HepG2 (cell line): ENCODE measurements around the gene MYO18B. TPM values are rescaled to one million over a fixed set of nuclear protein-coding genes. Genes with fewer than 3 reads are reported as not detected.

Experiments used
- ATAC-seq: fragments of 200-7000 bp; cut with Tn5 transposase; 3 replicates; pipeline ENCODE4 v1.9.1; 2020; ENCODE audit warnings: mild to moderate bottlenecking, moderate library complexity
- BruUV-seq: library from RNA; stranded (reverse); fragments of 400-500 nt; replicated peaks from 2 replicates; lab custom pipeline; 2021; lab: Mats Ljungman, UMichigan
- CTCF ChIA-PET: fragments of 300-600 bp; formaldehyde crosslinking; extraction: SDS; loops from one replicate; lab custom pipeline; 2021; ENCODE audit warnings: low total read pairs, inconsistent platforms, low intra/inter-chr PET ratio; lab: Yijun Ruan, JAX
- POLR2A ChIA-PET: fragments of 350-600 bp; sonication (Branson Sonifier 250); formaldehyde crosslinking; loops from one replicate; lab custom pipeline; 2020; ENCODE audit warnings: antibody characterized with exemption, inconsistent platforms; lab: Yijun Ruan, JAX
- DNase-seq: peaks from one replicate; pipeline ENCODE4 v3.0.0-alpha.2; 2015; ENCODE audit warnings: low spot score
- FAIRE-seq: peaks from 3 replicates; lab custom pipeline; 2011; peaks lifted over from hg19 to GRCh38; lab: Jason Lieb, UNC
- H2AFZ ChIP-seq: one replicate; pipeline ENCODE4 v1.6.1; 2011; ENCODE audit warnings: low read length, inconsistent platforms
- H3K27ac ChIP-seq: fragments of 300-600 bp; 3 replicates; pipeline ENCODE4 v1.8.0; 2011; ENCODE audit warnings: mixed run types, mild to moderate bottlenecking, mixed read lengths, low read length, inconsistent platforms; ENCODE audit not compliant: insufficient read depth; ENCODE audit errors: extremely low read length
- H3K27me3 ChIP-seq, 2 experiments: fragments of 200-600 bp in 1 of 2; 2 replicates in 1 of 2; 3 replicates in 1 of 2; pipeline versions ENCODE4 v1.6.0 to v1.8.0; 2011; ENCODE audit warnings: low read length in 2 of 2, mild to moderate bottlenecking in 2 of 2, moderate library complexity in 2 of 2, inconsistent platforms in 1 of 2; ENCODE audit not compliant: insufficient read depth in 2 of 2, control insufficient read depth in 1 of 2
- H3K36me3 ChIP-seq, 2 experiments: fragments of 200-600 bp in 1 of 2; replicated peaks in 1 of 2; 2 replicates in 1 of 2; 3 replicates in 1 of 2; pipeline versions ENCODE4 v1.5.1 to v1.8.0; 2011; ENCODE audit warnings: low read length in 2 of 2, inconsistent platforms in 1 of 2; ENCODE audit not compliant: insufficient read depth in 2 of 2, control insufficient read depth in 1 of 2
- H3K4me1 ChIP-seq: 2 replicates; pipeline ENCODE4 v1.5.1; 2012; ENCODE audit warnings: low read length, inconsistent platforms; ENCODE audit not compliant: insufficient read depth
- H3K4me2 ChIP-seq: 2 replicates; pipeline ENCODE4 v1.6.0; 2011; ENCODE audit warnings: low read depth, low read length, inconsistent platforms
- H3K4me3 ChIP-seq, 3 experiments: fragments of 200-600 bp in 1 of 3; sonication (generic), shearing (Covaris generic) in 1 of 3; replicated peaks in 1 of 3; 2 replicates each; pipeline ENCODE4 v1.5.1; 2011 to 2016; ENCODE audit warnings: low read length in 3 of 3, inconsistent platforms in 2 of 3, low read depth in 2 of 3, mild to moderate bottlenecking in 2 of 3, control low read depth in 1 of 3, mixed read lengths in 1 of 3; ENCODE audit not compliant: insufficient read depth in 1 of 3
- H3K79me2 ChIP-seq: one replicate; pipeline ENCODE4 v1.6.1; 2011; ENCODE audit warnings: low read length, inconsistent platforms; ENCODE audit not compliant: insufficient read depth
- H3K9ac ChIP-seq: 2 replicates; pipeline ENCODE4 v1.6.0; 2011; ENCODE audit warnings: mild to moderate bottlenecking, low read depth, low read length, inconsistent platforms; ENCODE audit not compliant: insufficient read depth
- H3K9me3 ChIP-seq: 2 replicates; pipeline ENCODE4 v1.5.1; 2012; ENCODE audit warnings: mild to moderate bottlenecking, low read length
- H4K20me1 ChIP-seq: 2 replicates; pipeline ENCODE4 v1.6.0; 2011; ENCODE audit warnings: inconsistent platforms, mild to moderate bottlenecking, low read length, moderate library complexity; ENCODE audit not compliant: insufficient read depth
- AHR ChIP-seq: IDR thresholded peaks from 2 replicates; pipeline ENCODE4 v1.6.1; 2018; ENCODE audit warnings: missing genetic modification reagents, missing compliant biosample characterization
- ARNTL ChIP-seq: sonication (generic); formaldehyde crosslinking; IDR thresholded peaks from 2 replicates; pipeline ENCODE4 v1.4.0; 2020; ENCODE audit warnings: mild to moderate bottlenecking, missing genetic modification reagents
- ATF1 ChIP-seq: IDR thresholded peaks from 2 replicates; pipeline ENCODE4 v1.6.1; 2016; ENCODE audit warnings: mild to moderate bottlenecking, control low read depth
- IRF2 ChIP-seq: IDR thresholded peaks from 2 replicates; pipeline ENCODE4 v1.6.1; 2018; ENCODE audit warnings: missing genetic modification reagents, missing compliant biosample characterization
- LCORL ChIP-seq, 2 experiments: fragments of 450-650 bp in 1 of 2; sonication (generic) in 1 of 2; formaldehyde crosslinking in 1 of 2; IDR thresholded peaks; 2 replicates each; pipeline versions ENCODE4 v1.5.0 to v1.6.1; 2017 to 2020; ENCODE audit warnings: antibody characterized with exemption in 1 of 2, missing genetic modification reagents in 1 of 2
- NFE2 ChIP-seq: sonication (generic); formaldehyde crosslinking; IDR thresholded peaks from 2 replicates; pipeline ENCODE4 v1.4.0; 2020; ENCODE audit warnings: missing genetic modification reagents
- NR2F2 ChIP-seq: IDR thresholded peaks from 2 replicates; pipeline ENCODE4 v1.6.1; 2012; ENCODE audit warnings: low read depth, inconsistent platforms, borderline replicate concordance
- RARG ChIP-seq: sonication (generic); formaldehyde crosslinking; IDR thresholded peaks from 2 replicates; pipeline ENCODE4 v1.4.0; 2020; ENCODE audit warnings: low read depth, mild to moderate bottlenecking, missing genetic modification reagents
- RBM39 ChIP-seq: fragments of 200-400 bp; formaldehyde crosslinking; IDR thresholded peaks from one replicate; pipeline ENCODE4 v1.6.1; 2018; ENCODE audit warnings: antibody characterized with exemption, mild to moderate bottlenecking, low read depth, low read length; ENCODE audit not compliant: poor library complexity, severe bottlenecking
- REL ChIP-seq: sonication (generic); formaldehyde crosslinking; conservative IDR thresholded peaks from 2 replicates; pipeline ENCODE4 v1.8.0; 2022; ENCODE audit warnings: mild to moderate bottlenecking, missing genetic modification reagents, moderate library complexity
- TSC22D2 ChIP-seq: sonication (generic); formaldehyde crosslinking; IDR thresholded peaks from 2 replicates; pipeline ENCODE4 v1.5.1; 2020; ENCODE audit warnings: missing genetic modification reagents, mild to moderate bottlenecking, borderline replicate concordance
- ZBTB26 ChIP-seq: IDR thresholded peaks from 2 replicates; pipeline ENCODE4 v1.6.1; 2016; ENCODE audit warnings: missing compliant biosample characterization, missing genetic modification reagents, borderline replicate concordance
- ZMYM2 ChIP-seq: sonication (generic); formaldehyde crosslinking; IDR thresholded peaks from 2 replicates; pipeline ENCODE4 v1.8.0; 2022; ENCODE audit warnings: mild to moderate bottlenecking, missing genetic modification reagents
- ZMYM3 ChIP-seq: sonication (generic); formaldehyde crosslinking; IDR thresholded peaks from 2 replicates; pipeline ENCODE4 v1.5.1; 2020; ENCODE audit warnings: mild to moderate bottlenecking, missing genetic modification reagents
- ZNF143 ChIP-seq: sonication (generic); formaldehyde crosslinking; IDR thresholded peaks from 2 replicates; pipeline ENCODE4 v1.4.0; 2020; ENCODE audit warnings: missing genetic modification reagents
- ZNF652 ChIP-seq: IDR thresholded peaks from 2 replicates; pipeline ENCODE4 v1.6.1; 2016; ENCODE audit warnings: low read depth, borderline replicate concordance
- WGBS: methylation state at CpG from one replicate; pipeline ENCODE4 v1.1.6; 2017; ENCODE audit warnings: low lambda C conversion rate; 5-methylcytosine and 5-hydroxymethylcytosine counted together
- in situ Hi-C: cut with HindIII; loops from 2 replicates; pipeline ENCODE4 v1.10.0; 2017; ENCODE audit warnings: low pct_unique_long_range_greater_than_20kb; ENCODE audit not compliant: extremely low pct_ligation_motif_present
- intact Hi-C: fragments of 100-400 bp; cut with micrococcal nuclease; formaldehyde crosslinking; loops from one replicate; pipeline ENCODE4 v1.10.0; 2022; ENCODE audit not compliant: unreplicated experiment
- polyA plus RNA-seq, 8 experiments: library from polyadenylated mRNA; depleted of rRNA in 3 of 8; stranded (reverse) in 7 of 8; unstranded in 1 of 8; fragments of >200 nt; fragmentation: Illumina TruSeq in 4 of 8; extraction: Trizol in 4 of 8; gene quantifications; 2 replicates each; pipeline versions ENCODE4 v1.2.1 to v1.2.3, GENCODE V29; 2011 to 2016; ENCODE audit warnings: low read depth in 4 of 8, missing spikeins in 1 of 8, mixed read lengths in 1 of 8; ENCODE audit not compliant: insufficient read depth in 1 of 8
- total RNA-seq, 5 experiments: library from RNA; depleted of rRNA; stranded (reverse); fragments of >200 nt; fragmentation: Illumina TruSeq; extraction: Trizol; gene quantifications; 2 replicates each; pipeline ENCODE4 v1.2.3, GENCODE V29; 2016; ENCODE audit warnings: low read depth in 1 of 5
- TF ChIP-seq, protein P1 (sequence below): sonication (generic); formaldehyde crosslinking; IDR thresholded peaks from 2 replicates; pipeline ENCODE4 v1.4.0; 2020; ENCODE audit warnings: mild to moderate bottlenecking, low read depth, missing genetic modification reagents
- TF ChIP-seq, protein P2 (sequence below): sonication (generic); formaldehyde crosslinking; IDR thresholded peaks from 2 replicates; pipeline ENCODE4 v1.8.1; 2023; ENCODE audit warnings: mild to moderate bottlenecking, missing genetic modification reagents

The MYO18B gene
- total and polyA plus RNA-seq, 2 of the 13 experiments (the other 11 are each of a cell fraction or from before 2014, with no cell fraction given): 0.01 TPM; not detected in 1

DNA sequence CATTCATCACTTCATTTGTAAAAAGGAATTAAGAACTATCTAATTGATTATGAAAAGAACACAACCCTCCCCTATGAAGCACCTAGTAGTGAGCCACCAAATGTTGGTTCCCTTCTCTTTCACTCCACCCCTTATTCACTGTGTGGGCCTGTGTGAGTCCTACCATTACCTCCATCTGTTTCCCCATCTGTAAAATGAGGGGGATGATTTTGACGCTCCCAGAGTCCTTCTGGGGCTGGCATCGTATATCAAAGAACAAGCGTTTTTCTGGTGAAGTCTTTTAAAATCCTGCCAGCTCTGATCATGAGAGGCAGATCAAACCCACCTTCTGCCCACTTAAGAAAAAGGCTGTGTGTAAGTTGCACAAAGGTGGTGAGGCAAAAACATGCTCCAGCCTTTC is 330.6 kb downstream of the MYO18B start (continued):
- TF ChIP-seq TSC22D2 (no peak), ZNF143 (CRISPR knock-in tag) (no peak), RARG (CRISPR knock-in tag) (no peak), LCORL (IDR thresholded peaks at IDR 0.05) (no peak), LCORL (CRISPR knock-in tag; IDR thresholded peaks at IDR 0.05) (no peak), ZBTB26 (CRISPR knock-in tag) (no peak), AHR (CRISPR knock-in tag) (no peak)

DNA sequence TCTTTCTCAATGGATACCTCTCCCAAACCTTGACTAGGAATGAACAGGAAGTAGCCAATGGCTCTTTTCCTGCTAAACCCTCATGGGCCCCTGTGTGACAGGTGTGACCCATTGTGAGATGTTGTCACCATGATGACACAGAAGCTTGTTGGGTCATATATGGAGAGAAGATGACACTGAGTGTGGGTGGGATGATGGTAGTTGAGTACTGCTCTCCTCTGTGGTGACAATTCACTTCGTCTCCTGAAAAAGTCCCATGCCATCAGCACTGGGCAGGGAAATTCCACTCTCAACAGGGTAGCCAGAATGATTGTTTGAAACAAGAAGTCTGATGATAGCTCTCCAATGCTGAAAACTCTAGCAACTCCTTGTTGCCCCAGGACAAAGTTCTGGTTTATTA is 333.3 kb downstream of the MYO18B start:
- in situ Hi-C loops: no loop called here

More for the DNA sequence above, 333.3 kb downstream of the MYO18B start:
- Histone ChIP-seq H3K27ac (no peak overlapping the region), H3K36me3 (no peaks in the 10 kb centered on the region), H3K4me2 (no peak overlapping the region), H4K20me1 (no peaks in the 10 kb centered on the region), H3K9me3 (no peaks in the 10 kb centered on the region), H3K79me2 (no peaks in the 10 kb centered on the region)
- BruUV-seq: no TSS peak
- TF ChIP-seq ZMYM2 (CRISPR knock-in tag) (no peak), IRF2 (no peak), NFE2 (CRISPR knock-in tag) (no peak), RBM39 (no peak), ZBTB26 (CRISPR knock-in tag) (no peak), NR2F2 (no peak), ZNF652 (CRISPR knock-in tag) (no peak), ZMYM3 (CRISPR knock-in tag) (no peak), ATF1 (CRISPR knock-in tag) (no peak), ARNTL (CRISPR knock-in tag) (no peak), REL (CRISPR knock-in tag) (no peak)
- TF ChIP-seq, protein P1, sequence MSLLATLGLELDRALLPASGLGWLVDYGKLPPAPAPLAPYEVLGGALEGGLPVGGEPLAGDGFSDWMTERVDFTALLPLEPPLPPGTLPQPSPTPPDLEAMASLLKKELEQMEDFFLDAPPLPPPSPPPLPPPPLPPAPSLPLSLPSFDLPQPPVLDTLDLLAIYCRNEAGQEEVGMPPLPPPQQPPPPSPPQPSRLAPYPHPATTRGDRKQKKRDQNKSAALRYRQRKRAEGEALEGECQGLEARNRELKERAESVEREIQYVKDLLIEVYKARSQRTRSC (CRISPR knock-in tag): no peak
- TF ChIP-seq, protein P2, sequence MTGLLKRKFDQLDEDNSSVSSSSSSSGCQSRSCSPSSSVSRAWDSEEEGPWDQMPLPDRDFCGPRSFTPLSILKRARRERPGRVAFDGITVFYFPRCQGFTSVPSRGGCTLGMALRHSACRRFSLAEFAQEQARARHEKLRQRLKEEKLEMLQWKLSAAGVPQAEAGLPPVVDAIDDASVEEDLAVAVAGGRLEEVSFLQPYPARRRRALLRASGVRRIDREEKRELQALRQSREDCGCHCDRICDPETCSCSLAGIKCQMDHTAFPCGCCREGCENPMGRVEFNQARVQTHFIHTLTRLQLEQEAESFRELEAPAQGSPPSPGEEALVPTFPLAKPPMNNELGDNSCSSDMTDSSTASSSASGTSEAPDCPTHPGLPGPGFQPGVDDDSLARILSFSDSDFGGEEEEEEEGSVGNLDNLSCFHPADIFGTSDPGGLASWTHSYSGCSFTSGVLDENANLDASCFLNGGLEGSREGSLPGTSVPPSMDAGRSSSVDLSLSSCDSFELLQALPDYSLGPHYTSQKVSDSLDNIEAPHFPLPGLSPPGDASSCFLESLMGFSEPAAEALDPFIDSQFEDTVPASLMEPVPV (CRISPR knock-in tag): no peak
- TF ChIP-seq, all 625 proteins: peak for 0
- POLR2A ChIA-PET: no interaction called here
- ATAC-seq (no peak), FAIRE-seq (no peak), DNase-seq (no peak)
- intact Hi-C loops: no loop called here
- no peaks in the 10 kb centered on the region for H3K27me3 ChIP-seq
- no peak overlapping the region for H3K9ac ChIP-seq
- 11% methylated on average over 1 of the region's 1 CpG for WGBS
- no peaks in the 10 kb centered on the region for H3K4me1 ChIP-seq
- H2AFZ ChIP-seq: no peak overlapping the region
- no peak overlapping the region for H3K4me3 ChIP-seq
- CTCF ChIA-PET: no interaction called here
